ENCODE measurements around the gene ZMIZ2.
"Not testable (repeated sequence)": the region's sequence is repeated elsewhere in the genome, so short reads cannot be mapped to it uniquely, and the experiment has no call there.

Gene ZMIZ2

DNA sequence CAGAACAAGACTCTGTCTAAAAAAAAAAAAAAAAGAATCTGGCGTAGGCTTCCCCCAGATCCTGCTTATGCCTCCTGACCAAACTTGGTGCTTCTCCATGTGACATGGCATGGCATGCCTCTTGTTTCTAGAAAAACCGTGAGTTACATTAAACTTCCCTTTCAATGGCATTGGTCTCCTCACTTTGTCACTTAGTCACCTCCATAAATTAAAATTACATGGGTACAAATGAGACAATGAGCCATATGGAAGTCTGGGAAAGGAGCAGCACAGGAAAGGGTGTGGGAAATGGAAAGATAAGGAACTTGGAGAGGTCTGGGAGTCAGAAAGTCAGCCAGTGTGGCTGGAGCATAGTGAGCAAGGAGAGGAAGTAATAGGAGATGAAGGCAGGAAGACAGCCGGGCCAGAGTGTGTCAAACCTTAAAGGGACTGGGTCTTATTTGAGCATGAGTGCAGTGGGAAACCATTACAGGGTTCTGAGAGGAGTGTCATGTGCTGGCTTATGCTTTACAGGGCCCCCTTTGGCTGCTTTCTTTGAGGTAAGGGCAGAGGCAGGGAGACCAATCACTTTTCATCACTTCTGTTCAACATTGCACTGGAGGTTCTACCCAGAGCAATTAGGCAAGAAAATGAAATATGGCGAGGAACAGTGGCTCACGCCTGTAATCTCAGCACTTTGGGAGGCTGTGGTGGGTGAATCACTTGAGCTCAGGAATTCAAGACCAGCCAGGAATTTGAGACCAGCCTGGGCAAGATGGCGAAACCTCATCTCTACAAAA, 21.3 kb upstream of the ZMIZ2 start:
- no peak for DNase-seq

DNA sequence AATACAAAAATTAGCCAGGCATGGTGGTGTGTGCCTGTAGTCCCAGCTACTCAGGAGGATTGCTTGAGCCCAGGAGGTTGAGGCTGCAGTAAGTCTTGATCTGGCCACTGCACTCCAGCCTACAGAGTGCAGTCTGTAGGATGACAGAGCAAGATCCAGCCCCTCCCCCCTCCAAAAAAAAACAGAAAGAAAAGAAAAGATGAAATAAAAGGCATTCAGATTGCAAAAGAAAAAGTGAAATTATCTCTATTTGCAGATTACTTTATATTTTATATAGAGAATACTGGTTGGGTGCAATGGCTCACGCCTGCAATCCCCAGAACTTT, 20.7 kb upstream of the ZMIZ2 start:
- DNase-seq, result no peak

DNA sequence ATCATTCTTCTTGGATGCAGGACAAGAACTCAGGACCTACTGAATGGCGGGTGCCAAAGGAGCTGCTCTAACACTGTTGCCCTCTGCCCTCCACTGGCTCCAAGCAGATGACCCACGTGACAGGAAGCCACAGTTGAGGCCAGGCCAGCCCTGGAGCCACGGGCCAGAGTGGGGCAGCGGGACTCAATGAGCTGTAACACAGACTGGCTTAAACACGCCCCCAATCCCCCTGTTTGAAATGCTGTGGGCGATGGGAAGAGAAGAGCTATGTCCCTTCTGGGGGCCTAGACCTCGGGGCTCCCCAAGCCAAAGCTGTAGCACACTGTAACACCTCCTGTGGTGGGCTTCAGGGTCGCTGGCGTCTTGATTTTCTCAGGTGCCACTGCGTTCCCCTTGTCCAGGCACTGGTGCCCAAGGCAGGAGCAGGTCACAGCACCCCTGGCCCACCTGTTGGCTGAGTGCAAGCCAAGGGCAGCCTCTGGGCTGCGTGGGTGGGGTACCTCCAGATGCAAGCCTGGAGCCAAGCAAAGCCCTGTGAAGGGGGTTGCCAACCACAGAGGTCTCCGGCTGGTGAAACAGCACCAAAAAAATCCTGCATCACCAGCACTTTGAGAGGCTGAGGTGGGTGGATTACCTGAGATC, 18.6 kb upstream of the ZMIZ2 start:
- DNase-seq, result no peak

DNA sequence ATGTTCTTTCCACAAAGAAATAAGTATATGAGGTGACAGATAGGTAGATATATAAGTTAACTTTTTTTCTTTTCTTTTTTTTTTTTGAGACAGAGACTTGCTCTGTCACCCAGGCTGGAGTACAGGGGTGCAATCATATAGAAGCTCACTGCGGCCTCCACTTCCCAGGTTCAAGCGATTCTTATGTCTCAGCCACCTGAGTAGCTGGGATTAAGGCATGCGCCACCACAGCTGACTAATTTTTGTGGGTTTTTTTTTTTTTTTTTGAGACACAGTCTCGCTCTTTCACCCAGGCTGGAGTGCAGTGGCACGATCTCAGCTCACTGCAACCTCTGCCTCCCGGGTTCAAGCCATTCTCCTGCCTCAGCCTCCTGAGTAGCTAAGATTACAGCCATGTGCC, 15.7 kb upstream of the ZMIZ2 start:
- DNase-seq, result not testable (repeated sequence)

DNA sequence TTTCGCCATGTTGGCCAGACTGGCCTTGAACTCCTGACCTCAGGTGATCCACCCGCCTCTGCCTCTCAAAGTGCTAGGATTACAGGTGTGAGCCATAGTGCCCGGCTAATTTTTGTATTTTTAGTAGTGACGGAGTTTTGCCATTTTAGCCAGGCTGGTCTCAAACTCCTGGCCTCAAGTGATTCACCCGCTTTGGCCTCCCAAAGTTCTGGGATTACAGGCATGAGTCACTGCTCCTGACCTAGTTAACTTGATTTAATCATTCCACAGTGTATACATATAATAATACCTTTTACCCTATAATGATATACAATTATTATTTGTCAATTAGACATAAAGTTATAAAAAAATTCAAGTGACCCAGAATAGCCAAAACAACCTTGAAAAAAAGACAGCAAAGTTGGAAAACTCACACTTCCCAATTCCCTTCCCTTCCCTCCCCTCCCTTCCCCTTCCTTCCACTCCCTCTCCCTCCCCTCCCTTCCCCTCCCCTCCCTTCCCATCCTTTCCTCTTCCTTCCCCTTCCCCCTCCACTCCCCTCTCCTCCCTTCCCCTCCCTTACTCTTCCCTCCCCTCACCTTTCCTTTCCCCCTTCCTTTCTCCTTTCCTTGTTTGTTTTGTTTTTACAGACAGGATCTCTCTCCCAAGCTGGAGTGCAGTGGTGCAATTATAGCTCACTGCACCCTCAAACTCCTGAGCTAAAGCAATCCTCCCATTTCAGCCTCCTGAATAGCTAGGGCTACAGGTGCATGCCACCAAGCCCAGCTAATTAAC, 14.8 kb upstream of the ZMIZ2 start:
- no peak for DNase-seq

DNA sequence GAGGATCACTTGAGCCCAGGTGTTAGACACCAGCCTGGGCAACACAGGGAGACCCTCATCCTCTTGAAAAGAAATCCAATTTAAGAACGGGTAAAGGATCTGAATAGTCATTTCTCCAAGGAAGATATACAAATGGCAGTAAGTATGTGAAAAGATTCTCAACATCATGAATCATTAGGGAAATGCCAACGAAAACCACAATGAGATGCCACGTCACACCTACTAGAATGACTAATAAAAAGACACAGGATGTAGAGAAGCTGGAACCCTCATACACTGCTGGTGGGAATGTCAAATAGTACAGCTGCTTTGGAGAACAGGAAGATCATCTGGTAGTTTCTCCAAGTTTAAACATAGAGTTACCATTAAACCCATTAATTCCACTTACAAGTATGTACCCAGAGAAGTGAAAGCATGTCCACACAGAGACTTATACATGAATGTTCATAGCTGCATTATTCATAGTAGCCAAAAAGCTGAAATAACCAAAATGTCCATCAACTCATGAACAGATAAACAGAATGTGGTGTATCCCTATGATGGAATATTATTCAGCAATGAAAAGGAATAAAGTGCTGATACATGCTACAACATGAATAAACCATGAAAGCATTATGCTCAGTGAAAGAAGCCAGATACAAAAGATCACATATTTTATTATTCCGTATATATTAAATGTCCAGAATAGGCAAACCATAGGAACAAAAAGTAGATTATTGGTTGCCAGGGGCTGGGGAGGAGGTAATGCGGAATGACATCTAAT, 13.1 kb upstream of the ZMIZ2 start:
- no peak for DNase-seq

DNA sequence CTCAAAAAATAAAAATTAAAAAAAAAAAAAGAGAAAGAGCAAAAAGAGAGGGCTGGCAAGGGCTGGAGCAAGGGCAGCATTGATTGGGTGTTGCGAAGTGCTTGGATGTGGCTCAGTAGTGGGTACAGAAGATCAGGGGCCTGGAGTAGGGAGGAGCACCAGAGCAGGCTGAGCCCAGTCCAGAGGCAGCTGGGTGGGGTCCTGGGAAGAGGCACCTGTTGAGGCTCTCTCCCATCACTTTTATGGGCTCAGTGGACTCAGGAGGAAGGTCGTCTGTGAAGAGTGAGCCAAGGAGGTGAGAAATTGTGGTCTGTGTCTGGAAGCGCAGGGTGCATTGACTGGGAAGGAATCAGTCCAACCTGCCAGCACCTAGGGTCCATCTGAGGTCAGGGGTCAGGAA, 11.8 kb upstream of the ZMIZ2 start:
- no peak for DNase-seq

DNA sequence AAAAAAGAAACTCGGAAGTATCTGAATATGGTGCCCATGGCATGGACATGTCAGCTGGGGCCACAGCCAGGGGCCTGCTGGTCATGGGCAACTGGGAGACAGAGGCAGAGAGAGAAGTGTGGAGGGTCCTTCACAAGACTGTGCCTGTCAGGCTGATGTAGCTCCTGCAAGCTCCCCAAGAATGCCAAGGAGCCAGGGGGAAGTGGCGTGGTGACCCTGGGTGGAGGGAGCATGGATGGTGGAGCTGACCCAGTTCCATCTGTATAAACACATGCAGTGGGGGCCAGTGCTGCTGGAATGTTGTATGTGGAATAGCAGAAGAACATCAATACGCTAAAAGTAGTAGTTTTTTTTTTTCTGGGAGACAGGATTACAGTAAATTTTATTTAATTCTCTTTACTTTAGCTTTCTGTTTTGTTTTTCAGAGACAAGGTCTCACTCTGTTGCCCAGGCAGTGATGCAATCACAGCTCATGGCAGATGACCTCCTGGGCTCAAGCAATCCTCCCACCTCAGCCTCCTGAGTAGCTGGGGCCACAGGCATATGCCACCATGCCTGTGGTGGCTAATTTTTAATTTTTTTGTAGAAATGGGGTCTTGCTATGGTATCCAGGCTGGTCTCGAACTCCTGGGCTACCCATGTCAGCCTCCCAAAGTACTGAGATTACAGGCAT, 10.5 kb upstream of the ZMIZ2 start:
- DNase-seq, result no peak

DNA sequence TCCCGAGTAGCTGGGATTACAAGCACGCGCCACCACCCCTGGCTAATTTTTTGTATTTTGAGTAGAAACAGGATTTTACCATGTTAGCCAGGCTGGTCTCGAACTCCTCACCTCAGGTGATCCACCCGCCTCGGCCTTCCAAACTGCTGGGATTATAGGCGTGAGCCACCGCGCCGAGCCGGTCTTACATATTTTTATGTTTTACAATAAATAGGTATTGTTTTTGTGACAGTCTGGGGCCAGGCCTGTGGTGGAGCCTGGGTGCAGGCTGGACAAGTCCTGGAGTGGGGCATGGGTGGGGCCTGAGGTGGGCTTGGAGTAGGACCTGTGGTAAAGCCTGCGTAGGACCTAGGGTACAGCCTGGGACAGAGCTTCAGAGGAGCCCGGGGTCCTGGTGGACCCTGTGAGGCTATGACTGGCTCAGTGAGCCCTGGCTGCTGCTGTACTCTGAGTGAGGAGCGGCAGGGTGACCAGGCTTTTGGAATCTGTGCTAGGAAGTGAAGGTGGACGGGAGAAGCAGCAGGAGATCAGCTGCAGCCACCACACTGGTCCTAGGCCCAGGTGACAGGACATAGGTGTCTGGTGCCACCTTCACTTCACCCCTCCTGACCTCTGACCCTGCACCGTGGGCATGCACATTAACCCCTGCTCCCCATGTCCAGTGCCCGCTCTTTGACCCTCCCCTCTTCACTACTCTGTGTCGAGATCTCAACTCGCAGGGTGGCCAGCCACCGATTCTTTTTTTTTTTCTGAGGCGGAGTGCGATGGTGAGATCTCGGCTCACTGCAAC, 9.6 kb upstream of the ZMIZ2 start:
- no peak for DNase-seq

DNA sequence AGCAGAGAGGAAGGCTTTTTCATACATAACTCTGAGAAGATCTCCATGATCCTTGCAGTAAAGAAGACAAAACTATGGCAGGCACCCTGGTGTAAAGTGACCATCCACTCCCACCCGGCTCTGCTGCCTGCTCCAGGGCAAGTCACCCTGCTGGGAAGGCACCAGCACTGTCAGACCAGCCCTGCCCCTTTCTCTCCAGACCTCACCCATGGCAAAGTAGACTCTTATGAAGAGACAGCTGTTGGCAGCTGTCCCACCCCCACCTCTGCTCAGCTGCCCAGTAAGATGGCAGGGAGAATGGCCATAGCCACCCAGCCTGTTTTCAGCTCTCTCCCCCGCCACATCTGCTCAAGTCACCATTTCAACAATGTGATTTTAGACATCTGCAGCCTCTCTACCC, 8.6 kb upstream of the ZMIZ2 start:
- no peak for DNase-seq

DNA sequence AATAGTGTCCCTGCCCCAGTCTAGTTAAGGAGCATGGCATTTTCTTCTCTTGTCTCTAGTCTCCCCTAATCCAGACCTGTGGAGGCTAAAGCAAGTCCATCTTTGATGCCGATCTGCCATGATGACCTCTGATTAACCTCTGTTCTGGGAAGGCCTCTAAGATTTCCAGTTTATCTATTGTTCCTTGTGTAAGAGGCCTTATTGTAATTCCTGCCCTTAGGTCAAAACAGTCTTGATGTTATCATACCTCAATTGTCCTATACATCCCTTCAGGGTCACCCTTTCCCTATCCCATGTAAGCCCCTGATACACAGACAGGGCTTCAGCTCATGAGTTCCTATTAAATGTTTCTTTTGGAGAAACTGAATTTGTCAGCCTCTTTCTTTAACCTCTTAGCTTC, 4.9 kb upstream of the ZMIZ2 start:
- DNase-seq, result no peak

DNA sequence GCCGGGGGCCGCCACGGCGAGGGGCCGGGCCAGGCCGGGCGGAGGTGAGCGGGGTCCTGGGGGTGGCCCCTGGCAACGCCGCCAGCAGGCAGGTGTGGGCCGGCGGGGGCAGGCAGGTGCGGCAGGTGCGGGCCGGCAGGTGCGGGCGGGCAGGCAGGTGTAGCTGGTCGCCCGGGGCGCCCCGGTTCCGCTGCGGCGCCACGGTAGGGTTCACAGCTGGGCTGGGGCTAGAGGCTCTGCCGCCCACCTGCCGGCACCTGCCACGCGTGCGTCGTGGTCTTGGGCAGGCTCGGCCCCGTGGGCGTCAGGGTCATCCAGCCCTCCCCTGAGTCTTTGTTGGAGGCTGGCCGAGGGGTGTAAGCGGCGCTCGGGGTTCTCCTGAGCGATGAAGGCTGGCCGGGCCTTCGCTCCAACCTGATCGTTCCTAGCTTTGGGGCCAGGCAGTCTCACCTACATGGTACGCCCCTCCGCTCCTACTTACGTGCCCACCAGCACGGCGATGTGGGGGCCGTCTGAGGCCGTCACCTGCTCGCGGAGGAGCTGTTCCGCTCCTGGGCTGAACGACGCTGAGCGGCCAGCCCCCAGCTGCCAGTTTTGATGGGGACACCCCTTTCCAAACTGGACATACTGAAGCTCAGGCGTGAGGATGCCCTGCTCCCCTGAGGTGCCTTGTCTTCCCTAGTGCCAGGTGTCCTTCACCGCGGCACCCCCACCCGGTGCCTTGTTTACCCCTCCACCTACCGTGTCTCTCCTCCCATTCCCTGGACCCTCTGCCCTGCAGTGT, 493 bp downstream of the ZMIZ2 start:
- no peak for DNase-seq

DNA sequence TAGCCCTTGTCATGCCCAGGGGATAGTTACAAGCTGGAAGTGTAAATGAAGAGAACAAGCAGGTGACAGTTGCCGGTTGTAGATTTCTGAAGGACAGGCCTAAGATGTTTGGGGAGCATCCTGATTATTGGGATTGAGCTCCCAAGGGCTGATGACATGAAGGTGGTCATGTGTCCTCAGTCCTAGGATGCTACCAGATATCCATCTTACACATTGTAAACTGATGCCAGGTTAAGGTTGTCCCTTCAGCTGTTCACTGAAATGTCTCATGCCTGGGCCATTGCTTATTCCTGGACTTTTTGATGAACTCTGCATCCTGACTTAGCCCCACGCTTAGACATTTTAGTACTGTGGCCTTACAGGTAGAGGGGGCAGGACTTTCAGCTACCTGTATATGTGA, 1.3 kb downstream of the ZMIZ2 start:
- no peak for DNase-seq

DNA sequence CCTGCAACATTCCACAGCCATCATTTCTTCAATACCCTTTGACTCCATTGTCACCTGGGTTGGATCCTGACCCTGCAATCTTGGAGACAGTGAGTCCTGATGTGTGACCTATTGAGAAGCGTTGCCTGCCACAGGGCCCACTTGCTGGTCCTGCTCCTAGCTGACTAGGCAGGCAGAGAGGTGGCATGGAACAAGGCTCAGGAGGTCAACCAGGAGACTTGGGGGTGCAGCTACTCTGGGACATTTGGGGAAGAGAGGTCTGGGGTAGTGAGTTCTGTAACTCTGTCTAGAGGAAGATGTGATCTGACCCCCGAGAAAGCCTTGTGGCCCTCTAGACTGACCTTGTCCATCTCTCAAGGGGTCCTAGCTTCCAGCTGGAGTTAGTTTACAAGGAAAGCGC, 1.8 kb downstream of the ZMIZ2 start:
- DNase-seq, result no peak

DNA sequence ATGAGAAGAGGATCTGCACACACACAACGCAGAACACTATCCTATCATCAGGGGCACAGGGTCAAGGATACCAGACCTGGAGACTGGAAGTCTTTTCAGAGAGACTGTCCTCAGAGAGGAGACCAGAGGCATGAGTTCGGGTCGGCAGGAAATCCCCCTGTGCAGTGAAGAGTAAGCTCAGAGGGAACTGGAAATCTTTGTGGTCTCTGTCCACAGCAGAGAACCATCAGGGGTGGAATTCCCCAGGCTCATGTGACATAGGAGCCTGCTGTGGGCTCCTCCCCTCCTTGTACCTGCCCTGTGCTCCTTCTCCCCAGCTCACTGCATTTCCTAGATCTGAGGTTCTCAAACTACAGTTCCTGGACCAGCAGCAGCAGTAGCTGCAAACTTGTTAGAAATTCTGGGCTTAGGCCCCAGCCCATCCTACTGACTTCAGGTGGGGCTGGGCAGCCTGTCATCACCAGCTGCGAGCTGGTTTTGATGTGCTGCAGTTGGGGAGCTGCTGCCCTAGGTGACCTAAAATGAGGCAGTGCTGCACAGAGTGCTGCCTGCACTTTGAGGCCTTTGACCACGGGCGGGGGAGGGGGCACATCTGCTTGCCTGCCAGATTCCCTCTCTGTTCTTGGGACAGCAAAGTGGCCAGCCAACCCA, 2.4 kb downstream of the ZMIZ2 start:
- no peak for DNase-seq

DNA sequence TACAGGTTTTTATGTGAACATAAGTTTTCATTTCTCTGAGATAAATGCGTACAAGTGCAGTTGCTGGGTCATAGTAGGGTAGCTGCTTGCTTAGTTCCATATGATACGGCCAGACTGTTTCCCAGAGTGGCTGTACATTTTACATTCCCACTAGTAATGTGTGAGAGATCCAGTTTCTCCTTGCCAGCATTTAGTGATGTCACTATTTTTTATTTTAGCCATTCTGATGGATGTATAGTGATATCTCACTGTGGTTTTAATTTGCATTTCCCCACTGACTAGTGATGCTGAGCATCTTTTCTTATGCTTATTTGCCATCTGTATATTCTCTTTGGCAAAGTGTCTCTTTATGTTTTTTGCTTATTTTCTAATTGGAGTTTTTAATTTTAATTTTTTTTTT, 4.2 kb downstream of the ZMIZ2 start:
- no peak for DNase-seq

DNA sequence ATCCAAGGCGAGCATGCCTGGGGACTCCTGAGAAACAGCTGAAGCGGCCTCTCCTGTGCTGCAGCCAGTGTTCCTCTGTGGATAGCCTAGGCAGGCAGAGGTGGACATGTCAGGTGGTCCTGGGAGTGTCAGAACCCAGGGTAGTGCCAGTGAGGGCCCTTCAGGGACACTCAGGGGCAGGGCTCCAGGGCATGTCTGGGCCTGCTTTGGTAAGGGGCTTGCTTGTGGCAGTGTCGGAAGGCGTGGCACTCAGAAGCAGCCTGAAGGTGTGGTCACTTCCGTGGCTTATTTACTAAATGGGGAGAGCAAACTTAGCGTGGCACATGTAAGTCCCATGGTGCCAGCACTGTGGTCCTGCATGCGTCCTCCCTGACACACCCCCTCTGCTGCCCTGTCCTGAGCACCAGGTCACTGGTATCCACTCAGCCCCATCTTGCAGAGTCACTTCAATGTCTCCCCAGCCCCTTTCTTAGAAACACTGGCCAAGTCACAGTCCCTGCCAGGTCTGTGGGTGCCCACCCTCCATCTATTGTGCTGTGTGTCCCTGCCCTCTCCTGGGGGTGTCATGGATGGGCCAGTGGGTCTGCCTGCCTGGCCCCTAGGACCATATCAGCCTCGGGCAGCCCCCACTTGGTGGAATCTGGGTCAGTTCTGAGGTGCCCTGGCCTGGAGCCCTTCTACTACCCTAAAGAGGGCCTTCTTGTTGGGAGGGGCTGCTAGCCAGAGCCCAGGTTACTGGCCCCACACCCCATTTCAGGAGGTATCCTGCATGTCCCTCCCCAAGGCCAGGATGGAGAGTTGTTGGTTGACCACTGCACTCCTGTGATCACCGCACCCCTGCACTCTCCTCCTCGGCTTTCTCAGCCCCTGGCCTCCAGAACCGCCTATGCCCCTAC, 6.4 kb downstream of the ZMIZ2 start:
- no peak for DNase-seq

DNA sequence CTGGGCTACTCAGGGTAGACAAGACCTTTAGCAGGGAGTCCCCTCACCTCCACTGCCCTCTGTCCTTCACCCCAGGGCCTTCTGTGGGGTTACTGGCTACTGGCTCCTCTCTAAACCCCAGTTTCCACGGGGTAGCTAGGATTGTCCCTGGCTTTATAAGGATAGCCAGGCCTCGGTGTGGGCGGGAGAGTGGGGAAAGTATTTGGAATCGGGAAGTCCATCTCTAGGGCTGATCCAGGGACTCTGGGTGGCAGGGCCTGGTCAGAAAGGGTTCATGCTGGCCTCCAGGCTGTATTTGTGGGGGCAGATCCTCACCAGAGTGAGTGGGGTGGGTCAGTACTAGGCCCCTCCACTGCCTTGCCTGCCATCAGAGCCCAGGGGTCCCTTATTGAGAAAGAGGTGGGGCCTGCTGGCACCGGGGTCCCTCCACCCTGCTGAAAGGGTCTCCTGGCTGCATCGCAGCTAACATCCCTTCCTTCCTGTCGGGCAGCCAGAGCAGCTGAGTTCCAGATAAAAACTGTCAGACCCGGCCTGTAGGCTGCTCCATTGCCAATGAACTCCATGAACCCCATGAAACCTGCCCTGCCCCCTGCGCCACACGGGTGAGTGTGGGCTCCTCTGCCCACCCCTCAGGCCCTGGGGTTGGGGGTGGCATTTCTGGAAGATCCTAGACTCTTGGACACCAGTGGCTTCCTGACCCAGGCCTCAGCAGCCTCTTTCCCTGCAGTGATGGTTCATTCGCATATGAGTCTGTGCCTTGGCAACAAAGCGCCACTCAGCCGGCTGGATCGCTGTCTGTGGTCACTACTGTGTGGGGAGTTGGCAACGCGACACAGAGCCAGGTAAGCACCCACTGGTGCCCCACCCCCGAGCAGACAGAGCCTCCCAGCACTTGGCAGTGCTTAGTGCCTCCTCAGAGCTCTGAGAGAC, 7.3 kb downstream of the ZMIZ2 start:
- DNase-seq, result no peak

Data from NCI-H1048 (cell line).